Measurements from ENCODE around the gene TCP1. TPM values are rescaled to one million over a fixed set of nuclear protein-coding genes. Genes with fewer than 3 reads are reported as not detected.
A peak's percentile ranks its signal among the peaks of the same experiment; 100 is the strongest.

The TCP1 gene
- 100 to 1,000 TPM; 191 to 310 (median 253) TPM for total RNA-seq

DNA sequence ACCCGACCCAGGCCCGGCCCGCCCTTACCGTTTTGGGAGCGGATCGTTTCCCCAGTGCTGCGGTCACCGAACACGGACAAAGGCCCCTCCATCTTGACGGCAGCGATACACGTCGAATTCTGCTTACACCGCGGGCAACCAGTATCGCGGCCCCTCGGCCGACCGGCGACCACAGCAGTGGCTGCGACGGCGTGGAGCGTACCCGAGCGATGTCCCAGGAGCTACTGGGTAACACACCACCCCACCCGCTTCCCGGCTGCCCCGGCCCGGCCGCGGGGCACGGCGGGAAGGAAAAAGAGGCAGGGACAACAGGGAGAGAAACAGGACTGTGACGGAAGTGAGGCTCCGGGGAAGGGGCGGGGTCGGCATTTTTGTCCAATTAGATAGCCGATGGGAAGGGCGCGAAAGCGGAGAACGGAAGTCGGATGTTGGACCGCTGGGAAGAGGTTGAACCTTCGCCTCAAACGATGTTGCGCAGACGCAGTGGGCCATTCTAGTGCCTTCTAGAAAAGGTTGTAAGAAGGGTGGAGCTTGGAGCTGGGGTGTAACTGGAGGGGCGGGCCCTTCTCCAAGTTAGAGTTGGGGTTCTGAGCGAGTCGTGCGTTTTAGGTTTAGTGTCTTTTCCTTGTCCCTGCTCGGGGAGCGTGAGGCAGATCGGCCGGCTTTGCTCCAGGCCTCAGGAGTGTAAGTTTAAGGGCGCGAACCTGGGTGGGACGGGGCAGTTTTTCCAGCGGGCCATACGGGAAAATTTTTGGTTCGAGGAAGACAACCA lies at the start of gene TCP1:
TCP1 (minus strand) TSS at position 226 of the 772 bp plus-strand sequence; CDS start at position 92, 134 bp downstream.
- in situ Hi-C loops (cut with MboI; ENCODE audit: low pct_unique_long_range_greater_than_20kb in 2 of 9, low sequenced_read_pairs in 9 of 9, unreplicated experiment in 9 of 9): no loop called here
- 0 to 20% (median 0%) methylated on average over 2 to 22 of the region's 64 CpGs; no CpG with 5 or more reads in 2 of the 10 experiments for WGBS, 10 experiments
- Histone ChIP-seq H3K4me3 (peak within 1 kb of the TSS; percentile 56 to 76 (median 70)), H3K27ac (peak within 1 kb of the TSS; percentile 79 to 95), H3K4me1 (replicated peaks in 1 of 2) (peaks cover 12 to 17% of the 10 kb centered on the region in 2 donors)
- peak; percentile 70 to 85 (median 84) for ATAC-seq (replicated peaks in 6 of 8)

DNA sequence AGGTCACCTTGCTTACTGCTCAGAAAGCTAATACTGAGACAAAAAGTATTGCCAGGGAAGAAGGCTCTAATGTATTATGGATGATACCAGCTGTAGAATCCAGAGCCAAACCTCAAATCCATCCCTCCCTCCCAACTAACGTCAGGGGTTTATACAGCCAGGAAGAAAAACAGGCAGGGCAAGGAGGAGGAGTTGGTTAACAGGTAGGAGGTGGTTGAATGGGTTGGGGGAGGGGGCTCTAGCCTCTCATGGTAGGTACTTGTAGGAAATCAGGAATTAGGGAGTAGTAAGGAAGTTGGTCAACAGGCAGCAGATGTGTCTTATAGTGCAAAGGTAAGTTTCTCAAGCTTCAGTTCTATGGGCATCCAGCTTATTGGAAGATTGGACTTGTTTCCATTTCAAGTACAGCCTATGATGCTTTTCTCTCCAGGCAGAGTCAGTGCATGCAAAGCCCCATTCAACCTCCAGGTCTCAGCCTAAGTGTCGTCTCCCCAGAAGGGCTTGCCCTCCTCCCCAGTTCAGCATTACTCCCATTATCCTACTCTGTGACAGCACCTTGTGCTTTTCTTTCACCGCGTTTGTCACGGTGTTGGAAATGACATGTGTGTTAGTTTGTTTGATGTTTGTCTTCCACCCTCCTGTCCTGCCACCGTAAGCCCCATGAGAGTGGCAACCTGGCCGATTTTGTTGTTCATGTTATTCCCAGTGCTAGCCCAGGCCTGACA lies 48.8 kb upstream of the TCP1 start:
- 20 to 100% (median 71%) methylated on average over 1 to 6 of the region's 7 CpGs; no CpG with 5 or more reads in 1 of the 10 experiments for WGBS, 10 experiments
- Histone ChIP-seq H3K4me1 (replicated peaks in 1 of 2) (no peaks in the 10 kb centered on the region), H3K27ac (no peak overlapping the region), H3K4me3 (no peak overlapping the region)
- no peak for ATAC-seq (replicated peaks in 6 of 8)
- in situ Hi-C loops (cut with MboI; ENCODE audit: low pct_unique_long_range_greater_than_20kb in 2 of 9, low sequenced_read_pairs in 9 of 9, unreplicated experiment in 9 of 9): no loop called here

DNA sequence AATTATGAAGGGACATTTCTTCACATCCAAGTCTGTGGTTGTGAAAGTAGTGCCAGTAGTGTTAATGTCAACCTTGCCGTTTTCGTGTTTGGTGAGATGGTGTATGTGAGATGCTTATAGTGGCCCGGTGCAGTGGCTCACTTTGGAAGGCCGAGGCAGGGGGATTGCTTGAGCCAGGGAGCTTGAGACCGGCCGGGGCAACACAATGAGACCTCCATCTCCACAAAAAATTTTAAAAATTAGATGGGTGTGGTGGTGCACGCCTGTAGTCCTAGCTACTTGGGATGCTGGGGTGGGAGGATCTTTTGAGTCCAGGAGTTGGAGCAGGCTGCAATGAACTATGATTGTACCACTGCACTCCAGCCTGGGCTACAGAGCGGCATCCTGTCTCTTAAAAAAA lies 48.1 kb upstream of the TCP1 start:
- H3K4me3 ChIP-seq: no peak overlapping the region
- 82 to 100% (median 90%) methylated on average over 2 to 8 of the region's 8 CpGs; no CpG with 5 or more reads in 6 of the 10 experiments for WGBS, 10 experiments
- no peak overlapping the region for H3K27ac ChIP-seq
- in situ Hi-C loops (cut with MboI; ENCODE audit: low pct_unique_long_range_greater_than_20kb in 2 of 9, low sequenced_read_pairs in 9 of 9, unreplicated experiment in 9 of 9): no loop called here
- ATAC-seq (replicated peaks in 6 of 8): no peak
- no peaks in the 10 kb centered on the region for H3K4me1 ChIP-seq (replicated peaks in 1 of 2)

DNA sequence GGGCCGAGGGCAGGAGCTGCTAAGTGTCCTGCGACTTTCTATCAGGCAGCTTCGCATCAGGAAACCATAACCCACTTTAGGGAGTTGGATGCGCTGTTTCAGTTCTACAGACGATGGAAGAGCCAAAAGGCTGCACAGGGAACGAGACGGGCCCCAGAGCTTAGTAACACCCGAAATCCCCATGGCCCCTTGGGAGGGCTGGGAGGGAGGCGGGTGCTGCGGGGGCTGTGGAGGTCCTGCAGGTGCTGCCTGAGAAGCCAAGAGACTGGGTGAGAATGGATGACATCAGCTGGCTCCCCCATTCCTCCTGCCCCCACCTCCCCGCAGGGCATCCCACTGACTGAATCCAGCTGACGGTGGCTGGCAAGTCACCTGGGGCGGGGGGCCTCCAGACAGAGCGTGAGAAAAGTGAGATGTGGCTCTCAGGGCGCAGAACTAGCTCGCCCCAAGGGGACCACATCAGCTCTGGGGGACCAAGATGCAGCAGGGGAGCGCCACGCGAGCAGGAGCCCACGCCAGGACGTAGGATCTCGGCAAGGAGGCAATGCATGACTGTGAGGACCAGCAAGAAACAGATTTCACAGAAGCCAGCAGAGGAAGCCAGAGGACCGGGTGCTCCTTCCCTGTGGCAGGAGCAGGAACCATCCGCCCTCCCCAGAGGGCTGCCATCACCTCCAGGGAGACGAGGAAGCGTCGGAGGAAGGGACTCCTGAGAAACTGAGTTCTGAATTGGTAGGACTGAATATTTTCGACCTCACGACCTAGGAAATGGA lies 47.5 kb upstream of the TCP1 start:
- Histone ChIP-seq H3K4me1 (replicated peaks in 1 of 2) (no peaks in the 10 kb centered on the region), H3K27ac (no peak overlapping the region), H3K4me3 (no peak overlapping the region)
- WGBS, 10 experiments: 63 to 93% (median 85%) methylated on average over 2 to 8 of the region's 29 CpGs; no CpG with 5 or more reads in 5 of the 10 experiments
- no peak for ATAC-seq (replicated peaks in 6 of 8)
- in situ Hi-C loops (cut with MboI; ENCODE audit: low pct_unique_long_range_greater_than_20kb in 2 of 9, low sequenced_read_pairs in 9 of 9, unreplicated experiment in 9 of 9): no loop called here

DNA sequence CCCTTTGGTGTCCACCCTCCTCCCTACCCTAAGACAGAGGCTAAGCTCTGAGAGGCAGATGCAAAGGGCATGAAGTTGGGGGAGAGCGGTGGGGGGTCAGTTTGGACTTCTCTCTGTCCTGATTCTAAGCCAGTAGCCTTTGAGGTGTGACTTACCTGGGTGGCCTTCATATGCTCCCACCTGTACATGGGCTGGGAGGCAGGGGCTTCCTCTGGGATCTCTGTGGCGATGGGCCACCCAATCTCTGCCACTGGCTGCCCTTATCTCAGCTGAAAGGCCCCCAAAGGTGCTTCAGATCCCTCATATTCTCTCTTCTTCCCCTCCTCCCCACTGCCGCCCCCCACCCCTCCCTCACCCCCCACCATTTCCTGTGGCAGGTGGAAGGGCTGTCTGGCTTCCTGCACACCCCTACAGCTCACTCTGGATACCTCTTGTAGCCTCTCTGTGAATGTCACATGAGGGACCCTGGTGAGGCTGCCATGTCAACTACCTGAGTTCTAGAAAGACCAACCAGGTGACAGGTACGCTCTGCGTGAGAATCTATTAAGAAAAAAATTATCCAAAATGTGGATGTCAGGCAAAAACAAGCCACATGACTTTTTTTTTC lies 44.7 kb upstream of the TCP1 start:
- 92 to 100% (median 95%) methylated on average over 1 to 3 of the region's 5 CpGs; no CpG with 5 or more reads in 5 of the 10 experiments for WGBS, 10 experiments
- in situ Hi-C loops (cut with MboI; ENCODE audit: low pct_unique_long_range_greater_than_20kb in 2 of 9, low sequenced_read_pairs in 9 of 9, unreplicated experiment in 9 of 9): no loop called here
- no peak for ATAC-seq (replicated peaks in 6 of 8)
- no peaks in the 10 kb centered on the region for H3K4me1 ChIP-seq (replicated peaks in 1 of 2)
- no peak overlapping the region for H3K4me3 ChIP-seq
- H3K27ac ChIP-seq: no peak overlapping the region

DNA sequence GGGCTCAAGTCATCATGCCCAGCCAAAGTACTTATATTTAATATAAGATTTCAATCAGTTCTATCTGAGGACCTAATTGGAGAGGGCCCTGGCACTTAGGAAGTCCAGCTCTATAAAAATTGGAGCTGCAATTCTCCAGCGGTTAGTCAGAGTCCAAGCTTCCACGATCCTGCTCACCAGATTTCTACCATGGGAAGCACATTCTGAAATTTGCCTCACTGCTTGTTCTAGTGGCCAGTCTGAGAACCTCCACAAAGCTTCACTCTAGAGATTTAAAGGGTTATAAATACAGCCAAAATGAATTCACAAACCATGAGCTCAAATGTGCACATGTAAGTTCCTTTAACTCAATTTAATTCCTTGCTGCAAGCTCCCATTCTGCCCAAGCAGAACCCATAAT lies 44.2 kb upstream of the TCP1 start:
- WGBS, 10 experiments: 20 to 85% (median 48%) methylated on average over 1 to 2 of the region's 2 CpGs; no CpG with 5 or more reads in 6 of the 10 experiments
- in situ Hi-C loops (cut with MboI; ENCODE audit: low pct_unique_long_range_greater_than_20kb in 2 of 9, low sequenced_read_pairs in 9 of 9, unreplicated experiment in 9 of 9): no loop called here
- H3K4me1 ChIP-seq (replicated peaks in 1 of 2): no peaks in the 10 kb centered on the region
- no peak overlapping the region for H3K4me3 ChIP-seq
- no peak overlapping the region for H3K27ac ChIP-seq
- peak in 3 of 8 experiments; percentile 3 to 11 (median 11) for ATAC-seq (replicated peaks in 6 of 8)

DNA sequence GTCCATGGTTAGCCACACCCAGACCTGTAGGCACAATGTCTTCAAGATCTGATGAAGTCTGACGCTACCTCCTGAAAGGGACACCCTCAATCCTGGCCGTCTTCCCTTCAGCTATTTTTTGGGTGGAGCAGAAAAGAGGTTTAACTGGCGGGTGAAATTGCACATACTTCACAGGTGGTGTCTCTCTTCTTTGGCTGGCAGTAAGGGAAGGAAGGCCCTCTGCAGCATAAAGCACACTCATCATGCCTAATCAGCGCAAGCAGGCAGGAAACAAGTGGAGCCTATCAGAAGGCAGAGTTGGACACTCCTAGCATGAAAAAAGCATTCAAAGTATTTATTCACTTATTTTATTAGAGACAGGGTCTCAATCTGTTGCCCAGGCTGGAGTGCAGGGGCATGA lies 43.5 kb upstream of the TCP1 start:
- in situ Hi-C loops (cut with MboI; ENCODE audit: low pct_unique_long_range_greater_than_20kb in 2 of 9, low sequenced_read_pairs in 9 of 9, unreplicated experiment in 9 of 9): no loop called here
- no peaks in the 10 kb centered on the region for H3K4me1 ChIP-seq (replicated peaks in 1 of 2)
- ATAC-seq (replicated peaks in 6 of 8): peak in 3 of 8 experiments; percentile 11 to 37 (median 33)
- WGBS, 10 experiments: 0 to 100% (median 71%) methylated on average over 1 to 4 of the region's 4 CpGs; no CpG with 5 or more reads in 2 of the 10 experiments
- H3K4me3 ChIP-seq: no peak overlapping the region
- H3K27ac ChIP-seq: no peak overlapping the region

DNA sequence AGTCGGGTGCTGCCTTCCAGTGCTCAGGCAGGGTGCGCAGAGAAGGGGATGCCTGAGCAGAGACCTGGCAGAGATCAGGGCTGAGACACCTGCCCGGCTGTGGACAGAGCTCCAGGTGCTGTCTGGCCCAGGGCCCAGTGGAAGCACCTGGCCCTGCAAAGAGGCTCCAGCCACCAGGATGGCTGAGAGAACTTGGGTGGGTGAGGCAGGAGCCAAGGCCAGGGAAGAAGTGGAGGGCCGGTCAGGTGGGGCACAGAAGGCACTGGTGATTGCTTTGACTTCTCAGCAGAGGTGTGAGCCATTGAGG lies 41.9 kb upstream of the TCP1 start:
- in situ Hi-C loops (cut with MboI; ENCODE audit: low pct_unique_long_range_greater_than_20kb in 2 of 9, low sequenced_read_pairs in 9 of 9, unreplicated experiment in 9 of 9): no loop called here
- H3K27ac ChIP-seq: no peak overlapping the region
- no peaks in the 10 kb centered on the region for H3K4me1 ChIP-seq (replicated peaks in 1 of 2)
- no peak overlapping the region for H3K4me3 ChIP-seq
- 40 to 100% (median 86%) methylated on average over 1 to 2 of the region's 4 CpGs; no CpG with 5 or more reads in 6 of the 10 experiments for WGBS, 10 experiments
- ATAC-seq (replicated peaks in 6 of 8): no peak

DNA sequence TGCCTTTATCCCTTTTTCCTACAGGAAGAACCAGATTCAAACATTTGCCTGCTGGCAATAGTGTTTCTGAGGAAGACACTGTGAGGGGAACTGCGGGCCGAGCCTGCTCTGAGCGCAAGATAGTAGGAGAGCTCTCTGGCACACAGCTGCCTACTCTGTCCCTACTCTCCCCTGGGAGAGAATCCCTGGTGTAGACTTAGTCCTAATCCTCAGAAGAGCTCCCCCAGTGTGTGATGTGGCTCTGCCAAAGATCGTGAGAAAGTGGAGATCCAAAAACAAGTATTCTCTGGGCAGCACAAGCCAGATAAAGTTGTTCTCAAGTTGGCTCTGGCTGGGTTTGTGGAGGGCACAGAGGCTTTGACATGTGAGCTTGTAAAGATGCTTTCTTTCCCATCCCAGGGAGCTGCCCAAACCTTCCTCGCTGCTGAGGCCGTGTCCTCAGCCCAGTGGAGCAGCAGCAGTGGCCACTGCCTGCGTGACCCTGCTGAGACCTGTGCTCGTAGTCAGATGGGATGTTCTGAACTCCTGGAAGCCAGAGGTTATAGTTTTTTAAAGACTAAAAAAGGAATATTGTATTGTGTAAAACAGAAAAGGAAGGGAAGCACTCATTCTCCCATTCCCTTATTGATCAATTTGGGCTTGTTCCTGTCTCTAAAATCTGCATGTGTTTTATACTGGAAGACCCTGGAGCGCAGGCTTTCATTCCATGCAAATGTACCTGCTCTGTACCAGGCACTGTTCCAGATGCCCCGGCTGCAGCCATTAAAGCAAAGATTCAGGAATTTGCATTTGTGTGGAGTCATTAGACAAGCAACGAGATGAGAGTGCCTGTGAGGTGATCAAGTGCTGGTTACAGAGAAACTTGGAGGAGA lies 41.3 kb upstream of the TCP1 start:
- peak in 2 of 8 experiments; percentile 27 to 41 for ATAC-seq (replicated peaks in 6 of 8)
- in situ Hi-C loops (cut with MboI; ENCODE audit: low pct_unique_long_range_greater_than_20kb in 2 of 9, low sequenced_read_pairs in 9 of 9, unreplicated experiment in 9 of 9): no loop called here
- Histone ChIP-seq H3K27ac (no peak overlapping the region), H3K4me1 (replicated peaks in 1 of 2) (no peaks in the 10 kb centered on the region), H3K4me3 (no peak overlapping the region)
- 0 to 86% (median 54%) methylated on average over 2 to 10 of the region's 11 CpGs; no CpG with 5 or more reads in 1 of the 10 experiments for WGBS, 10 experiments

DNA sequence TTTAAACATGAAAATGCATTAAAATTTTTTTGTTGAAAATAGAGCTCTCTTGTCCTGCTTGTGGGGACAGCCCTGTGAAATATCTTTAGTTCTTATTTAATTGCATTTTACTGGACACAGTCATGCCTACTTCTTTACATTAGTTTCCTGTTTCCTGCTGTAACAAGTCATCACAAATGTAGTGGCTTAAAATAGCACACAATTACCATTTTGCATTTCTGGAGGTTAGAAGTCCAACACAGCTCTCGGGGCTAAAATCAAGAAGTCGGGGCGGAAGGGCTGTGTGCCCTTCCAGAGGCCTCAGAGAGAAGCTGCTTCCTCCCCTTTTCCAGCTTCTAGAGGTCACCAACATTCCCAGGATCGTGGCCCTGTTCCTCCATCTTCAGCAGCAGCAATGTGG lies 40.1 kb upstream of the TCP1 start:
- no peaks in the 10 kb centered on the region for H3K4me1 ChIP-seq (replicated peaks in 1 of 2)
- no peak overlapping the region for H3K4me3 ChIP-seq
- in situ Hi-C loops (cut with MboI; ENCODE audit: low pct_unique_long_range_greater_than_20kb in 2 of 9, low sequenced_read_pairs in 9 of 9, unreplicated experiment in 9 of 9): no loop called here
- ATAC-seq (replicated peaks in 6 of 8): peak in 3 of 8 experiments; percentile 42 to 65 (median 44)
- WGBS, 10 experiments: 6 to 100% (median 60%) methylated on average over 1 to 4 of the region's 4 CpGs; no CpG with 5 or more reads in 3 of the 10 experiments
- H3K27ac ChIP-seq: no peak overlapping the region

DNA sequence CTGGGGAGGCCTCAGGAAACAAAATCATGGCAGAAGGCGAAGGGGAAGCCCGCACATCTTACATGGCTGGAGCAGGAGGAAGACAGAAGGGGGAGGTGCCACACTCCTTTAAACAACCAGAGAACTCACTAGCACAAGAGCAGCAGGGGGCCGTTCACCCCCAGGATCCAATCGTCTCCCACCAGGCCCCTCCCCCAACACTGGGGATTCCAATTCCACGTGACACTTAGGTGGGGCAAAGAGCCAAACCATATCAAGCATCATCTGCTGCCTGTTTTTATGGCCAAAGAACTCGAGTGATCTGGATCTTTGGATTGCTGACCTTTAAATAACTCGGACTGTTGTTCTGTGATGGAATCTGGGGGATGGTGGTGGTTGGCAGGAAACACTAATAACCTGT lies 38.7 kb upstream of the TCP1 start:
- WGBS, 10 experiments: 0 to 100% (median 80%) methylated on average over 1 to 6 of the region's 7 CpGs; no CpG with 5 or more reads in 2 of the 10 experiments
- no peak overlapping the region for H3K4me3 ChIP-seq
- in situ Hi-C loops (cut with MboI; ENCODE audit: low pct_unique_long_range_greater_than_20kb in 2 of 9, low sequenced_read_pairs in 9 of 9, unreplicated experiment in 9 of 9): no loop called here
- ATAC-seq (replicated peaks in 6 of 8): no peak
- H3K4me1 ChIP-seq (replicated peaks in 1 of 2): no peaks in the 10 kb centered on the region
- H3K27ac ChIP-seq: no peak overlapping the region

All from motor neuron (in vitro differentiated cells).